Measurements from ENCODE around the gene HNRNPK.

GRCh38 chr9:84000186-84000585 is 20.2 kb upstream of the HNRNPK start:
- TF ChIP-seq POLR2A (IDR thresholded peaks at IDR 0.05; ENCODE audit: insufficient read depth in 1 of 2, low read depth in 2 of 2, low read length in 2 of 2) = no peak
- TF ChIP-seq, protein P1, sequence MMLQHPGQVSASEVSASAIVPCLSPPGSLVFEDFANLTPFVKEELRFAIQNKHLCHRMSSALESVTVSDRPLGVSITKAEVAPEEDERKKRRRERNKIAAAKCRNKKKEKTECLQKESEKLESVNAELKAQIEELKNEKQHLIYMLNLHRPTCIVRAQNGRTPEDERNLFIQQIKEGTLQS (CRISPR knock-in tag; IDR thresholded peaks at IDR 0.05) = no peak
- TF ChIP-seq, protein P2, sequence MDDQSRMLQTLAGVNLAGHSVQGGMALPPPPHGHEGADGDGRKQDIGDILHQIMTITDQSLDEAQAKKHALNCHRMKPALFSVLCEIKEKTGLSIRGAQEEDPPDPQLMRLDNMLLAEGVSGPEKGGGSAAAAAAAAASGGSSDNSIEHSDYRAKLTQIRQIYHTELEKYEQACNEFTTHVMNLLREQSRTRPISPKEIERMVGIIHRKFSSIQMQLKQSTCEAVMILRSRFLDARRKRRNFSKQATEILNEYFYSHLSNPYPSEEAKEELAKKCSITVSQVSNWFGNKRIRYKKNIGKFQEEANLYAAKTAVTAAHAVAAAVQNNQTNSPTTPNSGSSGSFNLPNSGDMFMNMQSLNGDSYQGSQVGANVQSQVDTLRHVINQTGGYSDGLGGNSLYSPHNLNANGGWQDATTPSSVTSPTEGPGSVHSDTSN (CRISPR knock-in tag; IDR thresholded peaks at IDR 0.05; ENCODE audit: borderline replicate concordance) = no peak

Measured in HepG2 (cell line).